Measurements from ENCODE around the gene PVALB.

The PVALB gene

DNA sequence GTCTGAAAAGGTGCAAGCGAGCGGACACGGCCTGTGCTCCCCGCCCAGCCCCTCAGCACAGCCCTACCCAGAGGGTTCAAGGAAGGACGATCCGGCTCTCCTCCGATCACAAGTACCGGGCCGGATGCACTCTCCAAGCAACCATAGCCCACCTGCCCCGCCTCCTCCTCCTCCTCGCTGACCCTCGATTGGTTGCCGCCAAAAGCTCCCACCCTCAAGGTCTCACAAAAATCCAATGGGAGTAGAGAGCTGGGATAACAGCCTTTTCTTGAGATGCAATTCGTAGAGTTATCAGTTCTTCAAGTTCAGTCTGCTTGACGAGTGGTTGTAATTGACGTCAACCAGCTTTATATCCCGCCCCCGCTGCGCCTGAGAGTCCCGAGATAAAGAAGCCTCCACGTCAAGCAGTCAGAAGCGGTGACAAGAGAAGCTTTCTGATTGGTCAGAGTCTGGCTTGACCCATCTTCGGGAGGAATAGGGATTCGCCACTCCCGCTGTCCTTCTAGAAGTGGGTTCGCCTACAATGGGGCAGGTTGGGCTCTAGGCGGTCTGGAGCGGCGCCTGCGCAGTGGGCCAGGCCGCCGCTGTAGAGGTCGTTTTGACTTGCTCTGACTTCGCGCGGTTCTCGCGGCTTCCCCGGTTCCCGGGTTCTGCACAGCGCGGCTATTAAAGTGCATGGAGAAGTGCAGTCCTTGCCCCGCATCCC is 40.7 kb downstream of the PVALB start, which contains the start of gene IFT27:
TSS of gene IFT27 (minus strand) at position 156 of the 706 bp plus-strand sequence. CDS start 412 bp downstream, outside the sequence.
- Histone ChIP-seq H3K4me3 (ENCODE audit: insufficient read depth, low read length, poor library complexity, severe bottlenecking) (peak within 1 kb of the TSS; percentile 75), H3K9ac (ENCODE audit: low read length) (peak within 1 kb of the TSS; percentile 57), H3F3A (ENCODE audit: insufficient read depth) (no peaks in the 10 kb centered on the region), H2AFZ (ENCODE audit: low read depth, low read length, severe bottlenecking) (peak within 1 kb of the TSS; percentile 89), H3K79me2 (ENCODE audit: insufficient read depth, low read length) (no peaks in the 10 kb centered on the region), H3K4me2 (ENCODE audit: low read depth, low read length, poor library complexity, severe bottlenecking) (peak within 1 kb of the TSS; percentile 69), H3K36me3 (ENCODE audit: low read length) (no peaks in the 10 kb centered on the region), H4K20me1 (ENCODE audit: low read depth, low read length) (no peaks in the 10 kb centered on the region), H3K9me3 (ENCODE audit: insufficient read depth, low read length) (no peaks in the 10 kb centered on the region), H3K9me2 (replicated peaks; ENCODE audit: insufficient read depth, low read length) (no peaks in the 10 kb centered on the region), H3K27me3 (ENCODE audit: low read length) (no peaks in the 10 kb centered on the region), H3K27ac (ENCODE audit: low read depth, low read length) (no peak within 1 kb of the TSS)
- TF ChIP-seq, protein P1, sequence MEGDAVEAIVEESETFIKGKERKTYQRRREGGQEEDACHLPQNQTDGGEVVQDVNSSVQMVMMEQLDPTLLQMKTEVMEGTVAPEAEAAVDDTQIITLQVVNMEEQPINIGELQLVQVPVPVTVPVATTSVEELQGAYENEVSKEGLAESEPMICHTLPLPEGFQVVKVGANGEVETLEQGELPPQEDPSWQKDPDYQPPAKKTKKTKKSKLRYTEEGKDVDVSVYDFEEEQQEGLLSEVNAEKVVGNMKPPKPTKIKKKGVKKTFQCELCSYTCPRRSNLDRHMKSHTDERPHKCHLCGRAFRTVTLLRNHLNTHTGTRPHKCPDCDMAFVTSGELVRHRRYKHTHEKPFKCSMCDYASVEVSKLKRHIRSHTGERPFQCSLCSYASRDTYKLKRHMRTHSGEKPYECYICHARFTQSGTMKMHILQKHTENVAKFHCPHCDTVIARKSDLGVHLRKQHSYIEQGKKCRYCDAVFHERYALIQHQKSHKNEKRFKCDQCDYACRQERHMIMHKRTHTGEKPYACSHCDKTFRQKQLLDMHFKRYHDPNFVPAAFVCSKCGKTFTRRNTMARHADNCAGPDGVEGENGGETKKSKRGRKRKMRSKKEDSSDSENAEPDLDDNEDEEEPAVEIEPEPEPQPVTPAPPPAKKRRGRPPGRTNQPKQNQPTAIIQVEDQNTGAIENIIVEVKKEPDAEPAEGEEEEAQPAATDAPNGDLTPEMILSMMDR (IDR thresholded peaks at IDR 0.05; ENCODE audit: insufficient read depth, low read length, poor library complexity, severe bottlenecking): no peak

GRCh38 chr22:36775586-36775963 is 41.3 kb downstream of the PVALB start:
- Histone ChIP-seq H3K79me2 (ENCODE audit: insufficient read depth, low read length) (no peaks in the 10 kb centered on the region), H3F3A (ENCODE audit: insufficient read depth) (no peaks in the 10 kb centered on the region), H3K36me3 (ENCODE audit: low read length) (no peaks in the 10 kb centered on the region), H3K27me3 (ENCODE audit: low read length) (no peaks in the 10 kb centered on the region), H2AFZ (ENCODE audit: low read depth, low read length, severe bottlenecking) (no peak overlapping the region), H3K4me2 (ENCODE audit: low read depth, low read length, poor library complexity, severe bottlenecking) (peak overlapping the region; percentile 60), H3K9ac (ENCODE audit: low read length) (peak overlapping the region; percentile 57), H4K20me1 (ENCODE audit: low read depth, low read length) (no peaks in the 10 kb centered on the region), H3K27ac (ENCODE audit: low read depth, low read length) (no peak overlapping the region), H3K9me2 (replicated peaks; ENCODE audit: insufficient read depth, low read length) (no peaks in the 10 kb centered on the region), H3K9me3 (ENCODE audit: insufficient read depth, low read length) (no peaks in the 10 kb centered on the region), H3K4me3 (ENCODE audit: insufficient read depth, low read length, poor library complexity, severe bottlenecking) (peak overlapping the region; percentile 75)
- TF ChIP-seq EZH2phosphoT487 (conservative IDR thresholded peaks at IDR 0.05; ENCODE audit: low read length): no peak
- TF ChIP-seq, protein P1 (IDR thresholded peaks at IDR 0.05; ENCODE audit: insufficient read depth, low read length, poor library complexity, severe bottlenecking): no peak

DNA sequence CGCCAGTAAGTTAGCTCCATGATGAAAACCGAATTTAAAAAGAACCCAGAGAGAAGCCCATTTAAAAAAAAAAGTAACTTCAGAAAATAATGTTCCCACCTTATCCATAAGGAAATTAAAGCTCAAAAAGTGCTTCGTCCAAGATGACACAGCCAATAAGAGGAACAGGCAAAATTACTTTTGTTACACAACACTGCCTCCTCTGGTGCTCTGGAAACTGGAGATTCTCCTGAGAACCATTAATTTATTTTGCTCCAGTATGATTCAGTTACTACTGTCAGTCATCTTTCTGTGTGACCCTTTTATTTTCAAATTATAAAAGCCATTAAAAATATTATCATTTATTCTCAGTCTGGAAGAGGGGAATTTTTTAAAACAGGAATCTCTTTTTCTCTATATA is 42.9 kb downstream of the PVALB start:
- no peaks in the 10 kb centered on the region for H3K9me3 ChIP-seq (ENCODE audit: insufficient read depth, low read length)
- no peaks in the 10 kb centered on the region for H4K20me1 ChIP-seq (ENCODE audit: low read depth, low read length)
- no peaks in the 10 kb centered on the region for H3F3A ChIP-seq (ENCODE audit: insufficient read depth)
- H3K27ac ChIP-seq (ENCODE audit: low read depth, low read length): no peak overlapping the region
- H3K27me3 ChIP-seq (ENCODE audit: low read length): no peaks in the 10 kb centered on the region
- no peak overlapping the region for H2AFZ ChIP-seq (ENCODE audit: low read depth, low read length, severe bottlenecking)
- no peaks in the 10 kb centered on the region for H3K79me2 ChIP-seq (ENCODE audit: insufficient read depth, low read length)
- no peak overlapping the region for H3K4me3 ChIP-seq (ENCODE audit: insufficient read depth, low read length, poor library complexity, severe bottlenecking)
- H3K36me3 ChIP-seq (ENCODE audit: low read length): no peaks in the 10 kb centered on the region
- no peaks in the 10 kb centered on the region for H3K9me2 ChIP-seq (replicated peaks; ENCODE audit: insufficient read depth, low read length)
- no peak for TF ChIP-seq EZH2phosphoT487 (conservative IDR thresholded peaks at IDR 0.05; ENCODE audit: low read length)
- TF ChIP-seq, protein P1 (IDR thresholded peaks at IDR 0.05; ENCODE audit: insufficient read depth, low read length, poor library complexity, severe bottlenecking): no peak
- H3K4me2 ChIP-seq (ENCODE audit: low read depth, low read length, poor library complexity, severe bottlenecking): no peak overlapping the region
- H3K9ac ChIP-seq (ENCODE audit: low read length): no peak overlapping the region
